ENCODE measurements around the gene WDFY3. TPM values are rescaled to one million over a fixed set of nuclear protein-coding genes. Genes with fewer than 3 reads are reported as not detected.

The WDFY3 gene
- total and polyA plus RNA-seq, 2 of the 13 experiments (the other 11 are each of a cell fraction or from before 2014, with no cell fraction given): 16.7 to 24.5 TPM

DNA sequence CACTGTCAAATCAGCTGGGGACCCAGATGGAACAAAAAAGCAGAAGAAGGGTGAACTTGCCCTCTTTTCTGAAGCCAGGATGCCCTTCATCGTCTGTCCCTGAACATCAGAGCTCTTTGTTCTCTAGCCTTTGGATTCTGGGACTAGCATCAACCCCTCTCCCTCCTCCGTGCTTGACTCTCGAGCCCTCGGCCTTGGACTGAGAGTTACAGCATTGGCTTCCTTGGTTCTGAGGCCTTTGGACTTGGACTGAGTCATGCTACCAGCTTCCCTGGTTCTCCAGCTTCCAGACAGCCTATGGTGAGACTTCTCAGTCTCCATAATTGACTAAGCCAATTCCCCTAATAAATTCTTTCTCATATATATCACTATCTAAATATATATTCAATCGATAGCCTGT, 38.4 kb downstream of the WDFY3 start:
- no peak for FAIRE-seq
- CTCF ChIA-PET (ENCODE audit: low intra/inter-chr PET ratio, low total read pairs): no interaction called here

GRCh38 chr4:84927428-84927827, 39.1 kb downstream of the WDFY3 start:
- no peaks in the 10 kb centered on the region for H4K20me1 ChIP-seq (ENCODE audit: insufficient read depth, low read length)
- peaks cover 8% of the 10 kb centered on the region for H3K4me1 ChIP-seq (ENCODE audit: insufficient read depth, low read length)
- no peak overlapping the region for H3K9ac ChIP-seq (ENCODE audit: insufficient read depth, low read depth, low read length)
- WGBS (ENCODE audit: low lambda C conversion rate): 90% methylated on average over 2 of the region's 2 CpGs
- H3K27ac ChIP-seq (ENCODE audit: extremely low read length, insufficient read depth, low read length): no peak overlapping the region
- CTCF ChIA-PET (ENCODE audit: low intra/inter-chr PET ratio, low total read pairs): no interaction called here
- H3K27me3 ChIP-seq (ENCODE audit: control insufficient read depth in 1 of 2, insufficient read depth in 2 of 2, low read length in 2 of 2): no peaks in the 10 kb centered on the region
- in situ Hi-C loops (cut with HindIII; ENCODE audit: extremely low pct_ligation_motif_present, low pct_unique_long_range_greater_than_20kb): no loop called here
- no peak for TF ChIP-seq ZKSCAN1 (IDR thresholded peaks at IDR 0.05; ENCODE audit: low read length)
- POLR2A ChIA-PET: no interaction called here
- FAIRE-seq: no peak
- H3K9me3 ChIP-seq (ENCODE audit: low read length): no peaks in the 10 kb centered on the region
- no peak for ATAC-seq
- H3K36me3 ChIP-seq (replicated peaks in 1 of 2; ENCODE audit: control insufficient read depth in 1 of 2, insufficient read depth in 2 of 2, low read length in 2 of 2): peaks cover 0 to 19% of the 10 kb centered on the region in 2 experiments; a peak in 1 of 5 replicates
- H3K4me2 ChIP-seq (ENCODE audit: low read depth, low read length): no peak overlapping the region
- H3K4me3 ChIP-seq (replicated peaks in 1 of 3; ENCODE audit: insufficient read depth in 1 of 3, low read depth in 2 of 3, low read length in 3 of 3): no peak overlapping the region
- no peak overlapping the region for H2AFZ ChIP-seq (ENCODE audit: low read length)
- intact Hi-C loops (cut with micrococcal nuclease; ENCODE audit: unreplicated experiment): no loop called here
- DNase-seq (ENCODE audit: low spot score): no peak
- BruUV-seq (replicated peaks): no TSS peak
- H3K79me2 ChIP-seq (ENCODE audit: insufficient read depth, low read length): no peaks in the 10 kb centered on the region

More for the DNA sequence above, 38.4 kb downstream of the WDFY3 start:
- Histone ChIP-seq H4K20me1 (ENCODE audit: insufficient read depth, low read length) (no peaks in the 10 kb centered on the region), H3K9me3 (ENCODE audit: low read length) (no peaks in the 10 kb centered on the region), H3K79me2 (ENCODE audit: insufficient read depth, low read length) (no peaks in the 10 kb centered on the region), H2AFZ (ENCODE audit: low read length) (no peak overlapping the region), H3K27ac (ENCODE audit: extremely low read length, insufficient read depth, low read length) (no peak overlapping the region), H3K9ac (ENCODE audit: insufficient read depth, low read depth, low read length) (no peak overlapping the region), H3K36me3 (replicated peaks in 1 of 2; ENCODE audit: control insufficient read depth in 1 of 2, insufficient read depth in 2 of 2, low read length in 2 of 2) (peaks cover 0 to 19% of the 10 kb centered on the region in 2 experiments; a peak in 1 of 5 replicates), H3K4me3 (replicated peaks in 1 of 3; ENCODE audit: insufficient read depth in 1 of 3, low read depth in 2 of 3, low read length in 3 of 3) (no peak overlapping the region), H3K4me2 (ENCODE audit: low read depth, low read length) (no peak overlapping the region), H3K27me3 (ENCODE audit: control insufficient read depth in 1 of 2, insufficient read depth in 2 of 2, low read length in 2 of 2) (no peaks in the 10 kb centered on the region), H3K4me1 (ENCODE audit: insufficient read depth, low read length) (peaks cover 1% of the 10 kb centered on the region)
- POLR2A ChIA-PET: no interaction called here
- BruUV-seq (replicated peaks): no TSS peak
- WGBS (ENCODE audit: low lambda C conversion rate): 93% methylated on average over 5 of the region's 5 CpGs
- DNase-seq (ENCODE audit: low spot score) (no peak), ATAC-seq (no peak)
- in situ Hi-C loops (cut with HindIII; ENCODE audit: extremely low pct_ligation_motif_present, low pct_unique_long_range_greater_than_20kb): no loop called here
- intact Hi-C loops (cut with micrococcal nuclease; ENCODE audit: unreplicated experiment): no loop called here
- TF ChIP-seq ZNF891 (CRISPR knock-in tag; IDR thresholded peaks at IDR 0.05) (no peak), NFKBIZ (CRISPR knock-in tag; IDR thresholded peaks at IDR 0.05) (no peak), ELF3 (CRISPR knock-in tag; IDR thresholded peaks at IDR 0.05) (no peak), ZNF432 (CRISPR knock-in tag; IDR thresholded peaks at IDR 0.05; ENCODE audit: borderline replicate concordance) (no peak)
